GM18505 (cell line): ENCODE measurements around the gene CARD9.

Experiments used
- ATAC-seq: cut with Tn5 transposase; IDR thresholded peaks from one replicate; pipeline ENCODE4 v1.9.1; 2021; ENCODE audit not compliant: unreplicated experiment
- POLR2A ChIP-seq: IDR thresholded peaks from 4 replicates; pipeline ENCODE4 v1.6.1; 2011; ENCODE audit warnings: borderline replicate concordance; ENCODE audit not compliant: insufficient read depth, insufficient read length; ENCODE audit errors: extremely low read depth

CARD9 gene

DNA sequence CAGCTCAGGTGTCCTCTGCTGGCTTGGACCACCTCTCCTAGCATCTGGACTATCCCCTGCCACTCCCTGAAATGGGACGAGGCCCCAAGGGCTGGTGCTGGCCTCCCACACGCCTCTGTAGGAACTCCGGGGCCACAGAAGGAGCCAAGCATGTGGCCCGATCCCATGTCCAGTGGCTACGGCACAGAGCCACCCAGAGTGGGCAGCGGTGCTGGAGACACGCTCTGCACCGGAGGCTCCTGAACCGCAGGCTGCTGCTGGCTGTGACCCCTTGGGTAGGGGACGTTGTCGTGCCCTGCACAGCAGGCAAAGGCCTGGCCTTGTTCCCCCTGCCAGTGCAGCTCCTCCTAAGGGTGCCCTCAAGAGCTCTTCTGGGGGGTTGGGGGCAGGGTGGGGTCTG lies 6.4 kb upstream of the CARD9 start:
- no peak for TF ChIP-seq POLR2A
- ATAC-seq = no peak

DNA sequence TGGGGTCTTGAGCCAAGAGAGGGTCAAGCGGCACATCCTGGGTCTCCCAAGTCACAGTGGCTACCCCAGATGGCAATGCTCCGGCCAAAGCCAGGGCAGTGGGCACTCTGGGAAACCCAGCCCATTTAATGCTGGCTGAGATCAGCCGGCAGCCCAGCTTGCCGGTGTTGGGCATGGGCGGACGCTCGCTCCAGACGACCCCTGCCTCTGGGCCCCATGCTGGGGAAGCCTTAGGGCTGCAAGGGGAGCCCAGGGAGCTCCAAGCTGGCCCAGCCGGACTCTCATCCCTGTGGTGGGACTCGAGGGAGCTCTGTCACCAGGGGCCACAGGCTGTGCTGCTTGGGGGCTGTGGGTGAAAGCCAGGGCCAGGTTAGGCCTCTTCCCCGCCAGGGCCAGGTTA lies 5.9 kb upstream of the CARD9 start:
- ATAC-seq = no peak
- no peak for TF ChIP-seq POLR2A

DNA sequence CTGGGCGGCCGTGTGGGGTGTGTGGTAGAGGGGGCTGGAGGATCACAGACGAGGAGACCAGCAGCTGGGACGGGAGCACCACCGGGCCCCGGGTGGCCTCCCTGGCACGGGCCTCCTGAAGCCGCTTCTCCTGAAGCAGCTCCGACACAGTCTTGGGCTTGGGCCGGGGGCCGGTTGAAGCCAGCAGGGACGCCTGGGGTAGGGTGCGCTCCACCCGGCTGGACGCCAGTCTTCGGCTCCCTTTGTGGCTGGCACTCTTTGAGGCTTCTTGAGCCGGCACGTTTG lies 5.5 kb upstream of the CARD9 start:
- ATAC-seq = no peak
- no peak for TF ChIP-seq POLR2A

DNA sequence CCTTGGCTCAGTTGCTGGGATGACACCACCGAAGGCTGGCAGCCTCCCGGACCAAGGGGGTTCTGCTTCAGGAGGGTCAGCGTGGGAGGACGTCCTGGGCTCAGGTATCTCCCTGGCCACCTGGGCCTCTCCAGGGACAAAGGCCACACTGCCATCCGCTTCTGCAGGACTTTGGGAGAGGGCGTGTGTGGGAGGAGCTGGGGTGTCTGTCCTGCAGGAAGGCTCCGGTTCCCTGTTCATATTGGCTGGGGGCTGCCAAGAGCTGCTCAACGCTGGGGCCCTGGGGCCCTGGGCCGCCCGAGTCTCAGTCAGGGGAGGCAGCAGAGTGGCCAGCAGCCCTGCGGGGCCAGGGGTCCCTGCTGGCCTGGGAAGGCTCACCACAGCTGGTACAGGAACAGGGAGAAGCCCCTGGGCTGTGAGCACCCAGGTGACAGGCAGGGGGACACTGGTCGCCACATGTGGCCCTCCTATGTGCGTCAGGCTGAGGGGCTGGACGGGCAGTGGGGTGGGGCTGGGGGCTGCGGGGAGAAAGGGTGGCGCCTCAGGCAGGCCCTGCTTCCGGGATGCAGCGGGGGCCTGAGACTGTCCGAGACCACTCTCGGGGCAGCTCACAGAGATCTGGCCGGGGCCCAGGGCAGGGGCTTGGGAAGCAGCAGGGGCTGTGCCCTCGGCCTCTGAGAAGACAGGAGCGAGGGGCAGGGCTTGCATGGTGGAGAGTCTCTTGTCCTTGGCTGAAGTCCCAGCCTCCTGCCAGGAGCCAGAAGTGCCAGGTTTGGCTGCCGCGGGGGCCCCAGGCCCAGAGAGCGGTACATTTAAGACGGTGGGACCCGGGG lies 4.9 kb upstream of the CARD9 start:
- ATAC-seq = no peak
- TF ChIP-seq POLR2A = no peak

DNA sequence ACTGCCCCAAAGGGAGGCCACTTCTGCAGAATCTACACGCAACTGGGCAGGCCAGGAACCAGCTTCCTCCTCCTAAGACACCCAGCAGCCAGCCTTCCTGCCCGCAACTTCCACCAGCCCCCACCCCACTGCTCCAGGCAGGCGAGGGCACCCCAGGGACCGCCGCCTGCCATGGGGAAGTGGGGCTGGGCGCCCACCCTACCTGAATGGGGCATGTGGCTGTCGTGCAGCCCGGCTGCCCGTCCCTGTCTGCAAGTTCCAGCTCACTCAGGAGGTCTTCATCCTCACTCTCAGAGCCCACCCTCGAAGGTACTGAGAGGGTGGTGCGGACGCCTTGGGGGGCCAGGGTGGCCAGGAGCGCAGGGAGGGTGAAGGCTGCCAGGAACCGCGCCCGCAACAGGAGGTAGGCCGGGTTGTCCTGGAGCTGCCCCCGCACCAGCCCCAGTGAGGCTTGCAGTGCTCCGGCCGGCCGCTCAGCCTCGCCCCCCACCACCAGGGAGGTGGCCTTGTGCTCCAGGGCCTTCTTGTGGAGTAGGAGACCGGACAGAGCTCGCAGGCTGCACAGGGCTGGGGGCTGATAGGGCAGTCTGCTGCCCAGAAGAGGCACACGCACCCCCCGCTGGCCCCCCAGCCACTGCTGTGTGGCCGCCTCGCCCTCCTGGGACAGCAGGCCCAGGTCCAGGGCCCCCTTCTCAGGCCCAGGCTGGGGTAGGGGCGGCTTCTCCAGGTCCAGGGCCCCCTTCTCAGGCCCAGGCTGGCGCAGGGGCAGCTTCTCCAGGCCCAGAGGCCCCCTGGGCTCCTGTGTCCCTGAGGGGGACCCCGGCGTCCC lies 4.1 kb upstream of the CARD9 start:
- ATAC-seq = no peak
- TF ChIP-seq POLR2A = no peak

DNA sequence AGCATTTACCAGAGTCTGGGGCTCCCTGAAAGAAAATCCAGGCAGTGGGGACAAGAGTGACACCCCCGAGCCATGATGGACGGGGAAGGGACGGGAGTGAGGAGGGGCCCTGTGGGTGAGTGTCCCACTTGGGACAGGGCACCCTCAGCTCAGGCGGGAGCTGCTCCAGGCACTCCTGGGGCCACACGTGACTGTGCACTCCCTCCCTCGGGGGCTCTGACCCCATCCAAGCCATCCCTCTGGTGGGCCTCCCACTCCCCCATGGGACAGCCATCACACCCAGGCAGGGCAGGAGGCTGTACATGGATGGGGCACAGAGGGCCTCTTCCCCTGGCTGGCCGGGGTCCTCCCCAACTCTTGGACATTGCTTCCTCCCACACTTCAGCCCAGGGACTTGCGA lies 3.0 kb upstream of the CARD9 start:
- TF ChIP-seq POLR2A = no peak

DNA sequence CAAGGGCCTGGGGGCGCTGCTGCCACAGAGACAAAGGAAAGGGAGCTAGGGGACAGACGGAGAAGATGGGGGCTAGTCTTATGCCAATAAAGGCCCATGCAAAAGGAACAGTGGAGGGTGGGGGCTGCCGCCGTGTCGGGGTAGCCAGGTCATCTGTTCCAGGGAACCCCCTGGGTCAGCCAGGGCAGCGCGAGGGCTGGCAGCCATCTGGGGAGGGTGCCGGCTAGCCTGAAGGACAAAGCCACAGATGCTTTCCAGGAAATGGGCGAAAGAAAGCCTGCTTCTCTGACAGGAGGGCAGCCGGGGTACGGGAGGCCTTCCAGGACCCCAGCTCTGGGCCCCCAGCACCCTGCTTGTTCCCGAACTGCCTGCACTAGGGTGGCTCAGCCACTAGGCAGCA lies 1.6 kb upstream of the CARD9 start:
- TF ChIP-seq POLR2A = no peak
- no peak for ATAC-seq

More for the DNA sequence above, 3.0 kb upstream of the CARD9 start:
- no peak for ATAC-seq

DNA sequence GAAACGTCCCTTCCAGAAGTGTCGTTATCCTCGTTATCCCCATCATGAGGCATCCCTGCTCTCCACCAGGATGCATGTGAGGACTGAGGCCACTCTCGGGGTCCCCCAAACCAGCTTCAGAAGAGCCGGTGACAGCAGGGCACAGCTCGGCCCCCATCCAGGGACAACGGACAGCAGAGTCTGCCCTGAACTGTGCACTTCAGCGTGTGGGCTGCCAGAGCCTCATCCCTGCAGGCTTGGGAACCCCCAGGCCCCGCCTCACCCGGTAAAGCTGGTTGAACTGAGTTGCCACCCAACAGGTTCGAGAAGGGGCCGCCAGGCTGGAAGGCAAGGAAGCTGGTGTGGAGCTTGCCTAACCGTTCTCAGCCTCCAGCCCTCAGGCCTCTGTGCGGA lies 710 bp upstream of the CARD9 start:
- TF ChIP-seq POLR2A = no peak
- no peak for ATAC-seq

DNA sequence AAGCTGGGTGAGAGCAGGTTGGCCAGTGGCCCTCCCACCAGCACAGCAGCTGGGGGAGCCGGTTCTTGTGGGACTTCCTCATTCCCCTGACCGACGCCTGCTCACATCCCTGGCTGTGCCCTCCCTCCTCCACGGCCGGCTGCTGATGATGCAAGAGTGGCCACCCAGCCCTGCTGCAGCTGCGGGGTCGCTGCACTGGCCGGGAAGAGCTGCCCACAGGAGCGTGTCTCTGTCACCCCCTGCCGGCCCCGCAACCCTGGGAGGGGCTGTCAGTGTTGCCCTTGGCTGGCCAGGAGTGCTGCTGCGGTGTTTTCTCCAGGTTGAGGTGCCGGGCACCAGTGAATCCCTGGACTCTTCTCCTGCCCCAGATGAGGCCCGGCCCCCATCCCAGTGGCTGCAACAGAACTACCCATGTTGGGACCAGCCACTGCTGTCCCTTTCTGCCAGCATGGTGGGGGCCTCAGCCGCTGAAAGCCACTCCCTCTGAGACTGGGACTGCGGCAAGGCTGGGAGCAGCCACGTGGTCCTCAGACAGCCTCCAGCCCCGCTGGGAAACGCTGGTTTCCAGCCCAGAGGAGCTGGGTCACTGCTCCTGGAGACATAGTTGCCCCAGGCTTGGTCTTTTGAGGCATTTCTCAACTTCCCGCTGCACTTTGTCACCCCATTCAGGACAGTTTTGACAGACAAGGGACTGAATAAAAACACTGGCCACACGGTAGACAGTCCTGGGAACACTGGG lies 739 bp downstream of the CARD9 start:
- ATAC-seq = no peak
- TF ChIP-seq POLR2A = no peak

DNA sequence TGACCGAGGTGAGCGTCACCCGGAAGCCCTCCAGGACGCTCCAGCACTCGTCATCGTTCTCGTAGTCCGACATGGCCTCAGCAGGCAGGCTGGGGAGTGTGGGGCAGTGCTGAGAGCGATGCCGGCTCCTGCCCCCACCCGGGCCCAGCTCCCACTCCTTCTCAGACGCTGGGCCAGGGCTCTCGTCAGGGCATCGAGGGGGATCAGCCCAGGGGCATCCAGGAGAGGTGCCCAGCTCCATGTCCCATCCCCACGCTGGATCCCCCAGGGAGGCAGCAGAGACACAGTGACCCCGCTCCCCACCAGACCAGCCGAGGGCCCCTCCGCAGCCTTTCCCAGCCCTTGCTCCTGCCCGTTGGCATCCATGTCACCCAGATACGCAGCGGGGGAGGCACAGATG lies 1.5 kb downstream of the CARD9 start:
- TF ChIP-seq POLR2A = no peak
- no peak for ATAC-seq

DNA sequence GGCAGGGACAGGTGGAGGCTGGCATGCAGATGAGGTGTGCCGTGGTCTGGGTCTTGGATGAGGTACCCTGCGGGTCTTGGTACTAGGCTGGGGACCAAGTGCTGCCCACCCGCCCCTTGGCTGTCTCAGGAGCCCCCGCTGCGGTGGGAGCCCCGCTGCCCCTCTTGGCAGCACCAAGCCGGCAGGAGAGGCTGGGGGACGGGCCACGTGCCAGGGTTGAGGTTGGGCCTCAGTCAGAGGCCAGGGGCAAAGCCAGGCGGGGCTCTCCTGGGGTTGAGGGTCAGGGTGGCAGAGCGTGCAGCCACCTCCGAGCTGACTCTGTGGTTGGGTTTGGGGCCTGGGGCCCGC lies 2.0 kb downstream of the CARD9 start:
- TF ChIP-seq POLR2A = no peak
- ATAC-seq = no peak

DNA sequence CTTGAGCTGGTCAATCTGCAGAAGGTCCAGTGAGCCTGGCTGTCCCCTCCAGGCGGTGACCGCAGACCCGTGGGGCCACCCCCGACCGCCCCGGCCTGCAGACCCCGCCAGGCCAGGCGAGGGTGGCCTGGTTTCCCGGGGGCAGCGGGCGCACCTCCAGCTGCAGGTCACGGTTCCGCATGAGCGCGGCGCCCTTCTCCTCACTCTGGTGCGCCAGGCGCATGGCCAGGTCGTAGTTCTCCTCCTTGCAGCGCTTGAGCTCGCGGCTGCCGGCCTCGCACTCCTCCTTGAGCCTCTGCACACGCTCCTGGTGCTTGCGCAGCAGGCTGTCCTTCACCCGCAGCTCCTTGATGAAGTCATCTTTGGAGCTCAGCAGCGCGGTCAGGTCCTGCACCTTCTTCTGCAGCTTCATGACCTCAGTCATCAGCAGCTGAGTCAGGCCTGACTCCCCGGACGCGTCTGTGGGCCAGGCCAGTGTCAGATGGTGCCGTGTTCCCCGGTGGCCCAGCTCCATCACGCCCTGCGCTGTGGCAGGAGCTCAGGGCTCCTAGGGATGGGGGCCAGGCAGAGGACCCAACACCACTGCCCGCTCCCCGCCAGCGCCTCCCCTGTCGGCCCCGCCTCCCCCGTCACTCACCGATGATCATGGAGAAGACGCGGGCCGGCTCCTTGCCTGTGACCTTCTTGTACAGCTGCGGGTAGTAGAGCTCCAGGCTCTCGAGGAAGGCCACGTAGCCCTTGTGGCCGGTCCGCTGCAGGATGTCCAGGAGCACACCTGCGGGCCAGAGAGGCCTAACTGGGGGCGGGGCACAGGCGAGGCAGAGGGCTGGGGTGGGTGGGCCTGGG lies 2.6 kb downstream of the CARD9 start:
- TF ChIP-seq POLR2A = no peak
- ATAC-seq = no peak

DNA sequence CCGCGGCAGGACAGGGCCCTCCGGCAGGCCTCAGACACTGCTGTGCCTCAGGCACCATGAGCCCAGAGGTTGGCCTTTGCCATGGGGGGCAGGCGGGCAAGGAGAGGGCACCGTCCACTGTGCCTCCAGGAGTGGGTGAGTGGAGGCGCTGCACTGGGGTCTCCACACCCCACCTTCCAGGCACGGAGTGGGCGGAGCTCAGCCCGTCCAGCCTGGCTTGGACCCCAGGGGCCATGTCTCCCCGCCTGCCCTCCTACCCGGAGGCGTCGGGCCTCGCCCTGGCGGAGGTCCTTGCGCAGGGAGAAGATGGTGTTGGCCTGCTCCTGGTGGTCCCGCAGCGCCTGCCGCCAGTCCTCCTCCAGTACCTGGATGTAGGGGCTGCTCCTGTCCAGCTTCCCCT lies 3.4 kb downstream of the CARD9 start:
- no peak for ATAC-seq
- TF ChIP-seq POLR2A = no peak
